GM19463 (cell line): ENCODE results near the gene NALCN.

Experiments
- ATAC-seq: cut with Tn5 transposase; IDR thresholded peaks from one replicate; pipeline ENCODE4 v1.9.1; 2021; ENCODE audit warnings: mild to moderate bottlenecking, moderate library complexity; ENCODE audit not compliant: unreplicated experiment

NALCN gene

GRCh38 chr13:101049166-101049850, 367.0 kb downstream of the NALCN start:
- ATAC-seq: no peak

- ATAC-seq: no peak
Observed at GRCh38 chr13:101036546-101036945, 379.8 kb downstream of the NALCN start.

GRCh38 chr13:101035119-101035620, 381.1 kb downstream of the NALCN start:
- ATAC-seq: no peak

GRCh38 chr13:101026736-101027398, 389.4 kb downstream of the NALCN start:
- ATAC-seq: no peak

GRCh38 chr13:101026328-101026727, 390.0 kb downstream of the NALCN start:
- no peak for ATAC-seq

GRCh38 chr13:101025925-101026324, 390.4 kb downstream of the NALCN start:
- no peak for ATAC-seq

GRCh38 chr13:101025519-101025918, 390.8 kb downstream of the NALCN start:
- ATAC-seq: no peak

- ATAC-seq: no peak
Observed at GRCh38 chr13:101019126-101019525, 397.2 kb downstream of the NALCN start.

GRCh38 chr13:101018720-101019119, 397.6 kb downstream of the NALCN start:
- ATAC-seq: no peak

- ATAC-seq: no peak
Observed at GRCh38 chr13:101017123-101017872, 399.0 kb downstream of the NALCN start.

GRCh38 chr13:101016475-101016874, 399.8 kb downstream of the NALCN start:
- ATAC-seq: no peak

- no peak for ATAC-seq
Observed at GRCh38 chr13:101013245-101013644, 403.1 kb downstream of the NALCN start.

- no peak for ATAC-seq
Observed at GRCh38 chr13:101010100-101010499, 406.2 kb downstream of the NALCN start.

GRCh38 chr13:101007245-101007644, 409.1 kb downstream of the NALCN start:
- ATAC-seq: no peak
